ENCODE measurements around the gene WSB1.

WSB1 gene

DNA sequence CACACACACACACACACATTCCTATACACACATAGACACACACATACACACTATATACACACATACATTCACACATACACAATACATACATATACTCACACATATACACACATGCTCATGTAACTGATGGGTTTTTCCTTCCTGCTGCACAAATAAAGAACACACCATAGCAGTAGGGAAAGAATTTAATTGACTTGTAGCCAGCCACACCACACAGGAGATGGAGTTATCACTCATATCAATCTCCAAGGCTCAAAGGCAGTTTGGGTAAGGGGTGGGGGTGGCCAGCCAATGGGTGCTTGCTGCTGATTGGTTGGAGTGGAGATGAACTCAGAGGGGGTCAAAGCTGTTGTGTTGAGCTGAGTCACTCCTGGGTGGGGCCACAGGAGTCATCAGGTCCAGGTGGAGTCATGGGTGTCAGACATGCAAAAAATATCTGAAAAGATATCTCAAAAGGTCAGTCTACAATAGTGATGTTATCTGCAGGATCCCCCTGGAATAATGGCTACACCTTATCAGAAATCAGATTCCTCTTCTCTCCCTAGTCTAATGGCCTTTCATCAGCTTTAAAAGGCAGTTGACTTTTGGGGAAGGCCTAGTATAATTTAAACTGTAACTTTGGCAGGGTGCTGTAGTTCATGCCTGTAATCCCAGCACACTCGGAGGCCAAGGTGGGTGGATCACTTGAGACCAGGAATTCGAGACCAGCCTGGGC is 46.1 kb downstream of the WSB1 start:
- DNase-seq = no peak

DNA sequence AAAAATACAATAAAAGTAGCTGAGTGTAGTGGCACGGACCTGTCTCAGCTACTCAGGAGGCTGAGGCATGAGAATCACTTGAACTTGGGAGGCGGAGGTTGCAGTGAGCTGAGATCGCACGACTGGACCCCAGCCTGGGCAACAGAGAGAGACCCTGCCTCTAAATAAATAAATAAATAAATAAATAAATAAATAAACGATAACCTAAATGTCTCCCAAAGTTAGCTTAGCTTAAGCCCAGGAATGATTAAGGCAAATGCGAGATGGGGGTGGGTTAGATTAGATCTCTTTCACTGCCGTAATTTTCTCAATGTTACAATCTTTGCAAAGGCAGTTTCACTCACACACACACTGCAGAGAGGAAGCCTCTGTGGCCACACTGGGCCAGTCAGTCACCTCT is 46.7 kb downstream of the WSB1 start:
- DNase-seq = no peak

GRCh38 chr17:27341041-27341471 is 47.1 kb downstream of the WSB1 start:
- DNase-seq = no peak

- no peak for DNase-seq
Observed at GRCh38 chr17:27342059-27342458, 48.1 kb downstream of the WSB1 start.

GRCh38 chr17:27343294-27343693 is 49.4 kb downstream of the WSB1 start:
- no peak for DNase-seq

- no peak for DNase-seq
Observed at GRCh38 chr17:27343977-27344607, 50.2 kb downstream of the WSB1 start.

- DNase-seq = no peak
Observed at GRCh38 chr17:27345141-27345904, 51.4 kb downstream of the WSB1 start.

DNA sequence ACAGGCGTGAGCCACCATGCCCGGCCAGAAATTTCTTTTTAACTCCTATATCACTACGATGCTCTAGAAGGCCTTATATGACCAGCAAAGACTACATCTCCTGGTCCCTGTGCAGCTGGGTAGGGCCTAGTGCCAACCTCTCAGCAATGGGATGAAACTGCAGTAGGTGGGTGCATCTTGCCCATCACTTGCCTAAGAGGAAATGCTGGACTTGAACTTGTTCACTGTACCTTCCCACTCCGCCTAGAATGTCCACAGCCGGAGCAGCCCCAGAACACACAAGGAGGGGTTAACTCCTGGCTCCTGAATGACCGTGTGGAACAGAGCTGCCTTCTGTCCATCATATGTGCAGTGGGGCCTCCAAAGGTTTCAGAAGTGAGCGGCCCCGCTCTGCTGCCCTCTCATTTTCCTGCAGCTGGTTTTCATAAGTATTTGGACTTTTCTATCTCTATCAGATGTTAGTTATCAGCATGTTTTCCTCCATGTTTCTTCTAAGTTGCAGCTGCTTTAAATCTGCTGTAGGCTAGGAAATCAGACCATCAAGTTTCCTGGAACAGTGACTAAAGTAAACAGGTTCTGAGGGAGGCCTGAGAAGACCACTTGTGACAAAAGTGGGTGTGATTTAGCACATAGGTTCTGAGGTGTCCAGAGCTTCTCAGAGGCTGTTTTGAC is 52.5 kb downstream of the WSB1 start:
- DNase-seq = no peak

GRCh38 chr17:27348196-27348595 is 54.3 kb downstream of the WSB1 start:
- DNase-seq = no peak

- no peak for DNase-seq
Observed at GRCh38 chr17:27349540-27350021, 55.7 kb downstream of the WSB1 start.

- no peak for DNase-seq
Observed at GRCh38 chr17:27351759-27352158, 57.8 kb downstream of the WSB1 start.

- DNase-seq = no peak
Observed at GRCh38 chr17:27352448-27353032, 58.6 kb downstream of the WSB1 start.

GRCh38 chr17:27353033-27353460 is 59.1 kb downstream of the WSB1 start:
- no peak for DNase-seq

DNA sequence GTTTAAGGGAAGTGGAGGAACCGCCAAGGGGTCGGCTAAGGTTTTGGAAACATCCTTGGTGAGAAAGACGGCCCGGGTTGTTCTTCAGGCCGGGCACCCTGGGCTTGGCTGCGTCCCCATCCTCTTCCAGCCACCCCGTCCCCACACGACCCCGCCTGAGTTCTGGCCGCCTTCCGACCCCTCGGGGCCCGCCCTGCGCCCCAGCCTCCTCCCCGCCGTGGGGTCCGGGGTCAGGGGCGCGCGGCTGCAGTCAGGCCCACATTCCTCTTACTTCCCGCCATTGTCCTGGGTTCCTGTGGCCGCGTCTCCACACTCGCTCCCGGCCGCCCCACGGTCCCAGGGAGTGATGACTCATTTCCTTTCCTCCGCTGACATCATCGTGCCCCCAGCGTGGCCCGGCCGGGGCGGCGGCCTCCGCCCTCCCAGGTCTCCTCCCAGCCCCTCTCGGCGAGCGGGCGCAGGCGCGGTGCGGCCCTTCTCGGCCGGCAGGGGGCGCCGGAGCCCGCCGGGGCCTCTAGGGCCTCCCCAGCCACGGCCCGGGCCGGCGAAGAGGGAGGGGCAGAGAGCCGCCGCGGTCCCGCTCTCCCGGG is 59.6 kb downstream of the WSB1 start:
- DNase-seq = peak; percentile 81

GRCh38 chr17:27354051-27354490 is 60.2 kb downstream of the WSB1 start:
- DNase-seq = no peak

GRCh38 chr17:27354491-27355081 is 60.7 kb downstream of the WSB1 start:
- DNase-seq = no peak

GRCh38 chr17:27355419-27355818 is 61.5 kb downstream of the WSB1 start:
- DNase-seq = no peak

DNA sequence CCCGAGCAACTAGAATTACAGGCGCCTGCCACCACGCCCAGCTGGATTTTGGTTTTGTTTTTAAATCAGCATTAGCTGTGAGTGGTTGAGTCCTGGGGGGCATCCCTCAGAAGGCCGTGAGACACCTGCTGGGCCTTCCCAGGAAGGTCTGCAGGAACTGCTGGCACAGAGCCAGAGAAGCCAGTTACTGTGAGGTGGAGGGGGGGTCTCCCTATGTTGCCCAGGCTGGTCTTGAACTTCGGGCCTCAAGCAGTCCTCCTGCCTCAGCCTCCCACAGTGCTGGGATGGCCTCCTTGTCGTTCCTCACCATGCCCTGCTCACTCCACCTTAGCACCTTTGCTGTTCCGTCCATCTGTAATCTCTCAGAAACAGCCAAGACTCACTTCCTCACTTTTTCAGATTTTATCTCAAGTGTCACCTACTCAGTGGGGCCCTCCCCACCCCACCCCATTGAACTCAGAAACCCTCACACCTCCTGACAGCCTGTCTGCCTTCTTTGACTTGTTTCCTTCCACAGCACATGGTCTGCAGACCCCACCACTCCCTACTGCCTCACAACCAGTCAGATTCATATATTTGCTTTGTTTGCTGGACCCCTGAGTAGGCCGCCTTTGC is 62.3 kb downstream of the WSB1 start:
- DNase-seq = no peak

DNA sequence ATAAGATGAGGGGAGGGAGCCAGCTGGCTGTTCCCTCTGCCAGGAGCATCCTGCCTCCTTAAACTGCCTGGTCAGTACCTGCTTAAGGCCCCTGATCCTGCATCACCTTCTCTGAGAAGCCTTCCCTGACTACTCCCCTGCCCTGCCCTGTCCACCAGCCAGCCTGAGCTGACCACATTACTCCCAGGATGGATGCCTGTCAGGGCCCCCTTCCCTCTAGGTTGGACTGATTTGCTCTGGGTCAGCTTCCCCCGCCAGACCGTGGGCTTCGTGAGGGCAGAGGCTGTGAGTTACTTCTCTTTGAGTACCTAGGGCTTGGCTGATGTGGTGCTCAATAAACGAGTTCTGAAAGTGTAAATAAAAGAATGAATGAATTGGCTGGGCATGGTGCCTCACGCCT is 63.3 kb downstream of the WSB1 start:
- DNase-seq = no peak

DNA sequence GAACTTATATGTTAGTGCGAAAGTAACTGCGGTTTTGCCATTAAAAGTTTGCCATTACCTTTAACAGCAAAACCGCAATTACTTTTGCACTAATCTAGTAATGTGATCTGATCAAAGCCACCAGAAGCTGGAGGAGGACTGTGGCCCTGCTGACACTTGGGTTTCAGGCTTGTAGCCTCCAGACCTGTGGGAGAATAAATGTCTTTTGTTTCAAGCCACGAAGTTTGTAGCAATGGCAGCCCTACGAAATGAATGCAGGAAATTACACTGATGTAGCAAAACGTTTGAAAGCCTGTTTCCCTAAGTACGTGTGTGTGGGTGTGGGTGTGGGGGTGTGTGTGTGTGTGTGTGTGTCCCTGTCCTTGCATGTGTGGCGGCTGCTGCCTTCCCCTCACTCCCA is 66.6 kb downstream of the WSB1 start:
- DNase-seq = no peak

DNA sequence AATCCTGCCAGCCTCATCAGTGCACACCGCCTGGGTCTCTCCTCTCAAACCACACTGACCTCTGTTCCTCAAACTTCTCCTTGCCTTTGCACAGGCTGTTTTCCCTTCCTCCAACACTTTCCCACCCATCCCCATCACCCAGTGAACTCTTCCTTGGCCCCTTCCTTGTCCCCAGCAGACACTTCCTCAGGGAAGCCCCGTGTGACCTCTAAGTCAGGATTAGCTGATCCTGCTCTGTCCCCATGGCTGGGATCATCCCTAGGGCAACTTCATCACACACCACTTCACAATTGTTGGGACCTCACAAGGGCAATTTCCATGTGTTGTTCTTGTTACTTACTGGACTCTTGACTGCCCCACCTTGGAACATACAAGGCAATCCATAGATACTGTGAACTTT is 67.8 kb downstream of the WSB1 start:
- DNase-seq = no peak

Data from activated gamma-delta T cell (primary cell).